HCT116 (cell line): ENCODE data around the gene NAGK. TPM values are rescaled to one million over a fixed set of nuclear protein-coding genes. Genes with fewer than 3 reads are reported as not detected.

Experiments
- ATAC-seq: fragments of 200-7000 bp; cut with Tn5 transposase; 2 replicates; pipeline ENCODE4 v1.9.1; 2020; ENCODE audit warnings: mild to moderate bottlenecking, moderate library complexity
- BruUV-seq: library from RNA; stranded (reverse); fragments of 400-500 nt; replicated peaks from 2 replicates; lab custom pipeline; 2021; lab: Mats Ljungman, UMichigan
- CTCF ChIA-PET: fragments of 300-600 bp; sonication (Branson Sonifier 250); formaldehyde crosslinking; loops from one replicate; lab custom pipeline; 2021; ENCODE audit warnings: antibody characterized with exemption; lab: Charles Lee
- POLR2A ChIA-PET: fragments of 300-600, 350-600 bp; sonication (Branson Sonifier 250); formaldehyde crosslinking; loops from one replicate; lab custom pipeline; 2021; ENCODE audit warnings: antibody characterized with exemption; lab: Charles Lee
- RAD21 ChIA-PET, 2 experiments: fragments of 300-600 bp; sonication (Branson Sonifier 250); formaldehyde crosslinking; loops; one replicate each; lab custom pipeline; 2023; ENCODE audit warnings: low total read pairs in 2 of 2; ENCODE audit not compliant: uncharacterized antibody in 2 of 2, unreplicated experiment in 2 of 2, low non-redundant PET in 1 of 2; lab: Charles Lee
- DNase-seq: peaks from one replicate; pipeline ENCODE4 v3.0.0-alpha.2; 2010; ENCODE audit warnings: low read depth, low spot score
- H2AFZ ChIP-seq: fragments of 200-600 bp; shearing (Covaris generic), sonication (generic); 2 replicates; pipeline ENCODE4 v1.6.1; 2017; ENCODE audit warnings: low read depth, mixed run types, mixed read lengths, antibody characterized with exemption, low read length; ENCODE audit not compliant: poor library complexity, severe bottlenecking
- H3K27ac ChIP-seq: 2 replicates; pipeline ENCODE4 v1.5.1; 2012; ENCODE audit warnings: low read depth, low read length
- H3K27me3 ChIP-seq: fragments of 200-600 bp; sonication (generic); 2 replicates; pipeline ENCODE4 v1.6.1; 2016; ENCODE audit warnings: mixed run types, low read length, mixed read lengths; ENCODE audit not compliant: insufficient read depth
- H3K36me3 ChIP-seq, 2 experiments: fragments of 200-500 bp in 1 of 2; fragments of 200-600 bp in 1 of 2; sonication (Bioruptor generic) in 1 of 2; sonication (generic) in 1 of 2; 2 replicates each; pipeline versions ENCODE4 v1.5.1 to v1.6.1; 2014 to 2016; ENCODE audit warnings: low read length in 2 of 2, inconsistent platforms in 1 of 2, mixed read lengths in 1 of 2, mixed run types in 1 of 2; ENCODE audit not compliant: insufficient read depth in 2 of 2, control insufficient read depth in 1 of 2
- H3K4me1 ChIP-seq, 2 experiments: fragments of 200-600 bp in 1 of 2; sonication (generic) in 1 of 2; 2 replicates each; pipeline versions ENCODE4 v1.5.1 to v1.6.1; 2012 to 2017; ENCODE audit warnings: low read length in 2 of 2, inconsistent platforms in 1 of 2, mild to moderate bottlenecking in 1 of 2, mixed read lengths in 1 of 2, mixed run types in 1 of 2, moderate library complexity in 1 of 2; ENCODE audit not compliant: insufficient read depth in 2 of 2, control insufficient read depth in 1 of 2
- H3K4me2 ChIP-seq: fragments of 200-600 bp; sonication (generic); 2 replicates; pipeline ENCODE4 v1.6.1; 2017; ENCODE audit warnings: mixed run types, low read length, mixed read lengths
- H3K4me3 ChIP-seq, 2 experiments: fragments of 200-600 bp in 1 of 2; sonication (generic) in 1 of 2; replicated peaks in 1 of 2; 2 replicates each; pipeline ENCODE4 v1.5.1; 2011 to 2016; ENCODE audit warnings: low read length in 2 of 2, control low read depth in 1 of 2, low read depth in 1 of 2, mild to moderate bottlenecking in 1 of 2, mixed read lengths in 1 of 2, mixed run types in 1 of 2
- H3K79me2 ChIP-seq: fragments of 200-600 bp; sonication (generic); 2 replicates; pipeline ENCODE4 v1.6.1; 2017; ENCODE audit warnings: mild to moderate bottlenecking, mixed run types, low read length, moderate library complexity, mixed read lengths; ENCODE audit not compliant: insufficient read depth
- H3K9ac ChIP-seq: fragments of 200-600 bp; sonication (generic); 2 replicates; pipeline ENCODE4 v1.6.1; 2016; ENCODE audit warnings: low read length, mixed read lengths
- H3K9me2 ChIP-seq: fragments of 200-600 bp; sonication (generic), shearing (Covaris generic); 2 replicates; pipeline ENCODE4 v1.6.1; 2017; ENCODE audit warnings: mixed run types, mild to moderate bottlenecking, moderate library complexity; ENCODE audit not compliant: insufficient read depth
- H3K9me3 ChIP-seq, 2 experiments: fragments of 200-500 bp in 1 of 2; fragments of 200-600 bp in 1 of 2; sonication (Bioruptor generic) in 1 of 2; sonication (generic) in 1 of 2; 2 replicates each; pipeline ENCODE4 v1.6.1; 2014 to 2017; ENCODE audit warnings: low read length in 2 of 2, mixed read lengths in 2 of 2, inconsistent platforms in 1 of 2, low read depth in 1 of 2, mild to moderate bottlenecking in 1 of 2, mixed run types in 1 of 2, moderate library complexity in 1 of 2; ENCODE audit not compliant: control insufficient read depth in 1 of 2, insufficient read depth in 1 of 2
- H4K20me1 ChIP-seq: fragments of 200-600 bp; sonication (generic), shearing (Covaris generic); 2 replicates; pipeline ENCODE4 v1.6.1; 2017; ENCODE audit warnings: mixed run types, mild to moderate bottlenecking, moderate library complexity; ENCODE audit not compliant: insufficient read depth
- CBX3 ChIP-seq: IDR thresholded peaks from 2 replicates; pipeline ENCODE4 v1.6.1; 2012; ENCODE audit warnings: low read depth
- CEBPB ChIP-seq: IDR thresholded peaks from 2 replicates; pipeline ENCODE4 v1.6.1; 2012; ENCODE audit warnings: low read depth
- EGR1 ChIP-seq: IDR thresholded peaks from 2 replicates; pipeline ENCODE4 v1.6.1; 2012; ENCODE audit warnings: low read depth
- EZH2 ChIP-seq: fragments of 200-600 bp; sonication (generic); IDR thresholded peaks from 2 replicates; pipeline ENCODE4 v1.6.1; 2017; ENCODE audit warnings: antibody characterized with exemption, mixed run types
- EZH2phosphoT487 ChIP-seq: fragments of 200-600 bp; IDR thresholded peaks from 2 replicates; pipeline ENCODE4 v1.6.1; 2018; ENCODE audit warnings: antibody characterized with exemption, borderline replicate concordance
- FOSL1 ChIP-seq: IDR thresholded peaks from 2 replicates; pipeline ENCODE4 v1.6.1; 2012; ENCODE audit warnings: low read depth
- JUND ChIP-seq: IDR thresholded peaks from 2 replicates; pipeline ENCODE4 v1.6.1; 2012
- POLR2A ChIP-seq: IDR thresholded peaks from 2 replicates; pipeline ENCODE4 v1.7.0; 2011; ENCODE audit warnings: borderline replicate concordance; ENCODE audit not compliant: insufficient read depth, insufficient read length; ENCODE audit errors: extremely low read depth
- POLR2AphosphoS5 ChIP-seq: IDR thresholded peaks from 2 replicates; pipeline ENCODE4 v1.6.1; 2011; ENCODE audit warnings: mild to moderate bottlenecking, low read depth, low read length, moderate library complexity
- RAD21 ChIP-seq: IDR thresholded peaks from 2 replicates; pipeline ENCODE4 v1.6.1; 2012; ENCODE audit warnings: low read depth, mild to moderate bottlenecking
- SIN3A ChIP-seq: IDR thresholded peaks from 2 replicates; pipeline ENCODE4 v1.6.1; 2012; ENCODE audit warnings: low read depth
- SRF ChIP-seq: IDR thresholded peaks from 2 replicates; pipeline ENCODE4 v1.6.1; 2012; ENCODE audit warnings: low read depth
- YY1 ChIP-seq: IDR thresholded peaks from 2 replicates; pipeline ENCODE4 v1.6.1; 2011; ENCODE audit warnings: low read length, low read depth, moderate library complexity, mild to moderate bottlenecking; ENCODE audit not compliant: insufficient replicate concordance; ENCODE audit errors: extremely low read depth
- ZFX ChIP-seq: fragments of 450-650 bp; IDR thresholded peaks from 2 replicates; pipeline ENCODE4 v1.6.1; 2017
- ZNF274 ChIP-seq: fragments of 200-500 bp; sonication (Bioruptor generic); IDR thresholded peaks from 2 replicates; pipeline ENCODE4 v1.6.1; 2014; ENCODE audit warnings: mild to moderate bottlenecking, low read depth, low read length, inconsistent platforms
- intact Hi-C: fragments of 100-400 bp; cut with micrococcal nuclease; formaldehyde crosslinking; loops from 2 replicates; pipeline ENCODE4 v1.10.0; 2022
- total RNA-seq: library from RNA; stranded (reverse); gene quantifications from one replicate; pipeline ENCODE4 v1.2.1, GENCODE V29; 2021; ENCODE audit not compliant: unreplicated experiment
- TF ChIP-seq, protein P1 (sequence below): IDR thresholded peaks from 2 replicates; pipeline ENCODE4 v1.6.1; 2012; ENCODE audit warnings: low read depth
- TF ChIP-seq, protein P2 (sequence below): IDR thresholded peaks from 2 replicates; pipeline ENCODE4 v1.6.1; 2011; ENCODE audit warnings: mild to moderate bottlenecking, low read length, moderate library complexity; ENCODE audit not compliant: insufficient replicate concordance; ENCODE audit errors: extremely low read depth

Gene NAGK
- total RNA-seq, 1 experiment from 2014 or later = 36.8 TPM

DNA sequence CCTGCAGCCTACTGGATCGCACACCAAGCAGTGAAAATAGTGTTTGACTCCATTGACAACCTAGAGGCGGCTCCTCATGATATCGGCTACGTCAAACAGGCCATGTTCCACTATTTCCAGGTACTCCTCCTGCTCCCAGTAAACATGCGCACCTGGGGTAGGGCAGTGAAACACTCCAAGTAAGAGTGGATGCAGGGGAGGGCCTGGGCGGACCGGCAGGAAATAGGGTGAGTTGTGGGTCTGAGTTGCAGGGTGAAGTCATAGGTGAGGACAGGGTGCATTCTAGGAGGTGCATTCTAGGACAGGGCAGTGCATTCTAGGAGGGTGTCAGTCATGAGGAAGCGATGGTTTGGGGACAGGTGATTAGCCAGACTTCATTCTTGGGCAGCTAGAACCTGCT, 5.0 kb downstream of the NAGK start:
- Histone ChIP-seq H3K9me2 (no peaks in the 10 kb centered on the region), H3K9ac (no peak overlapping the region), H3K4me2 (no peak overlapping the region), H4K20me1 (no peaks in the 10 kb centered on the region), H3K4me3 (no peak overlapping the region), H2AFZ (no peak overlapping the region), H3K4me1 (peaks cover 6 to 13% of the 10 kb centered on the region in 2 experiments; a peak in 3 of 4 replicates), H3K36me3 (0 out of 4 replicates have a peak, but pooled peaks cover 0 to 3% of the 10 kb centered on the region in 2 experiments)
- BruUV-seq = no TSS peak
- ChIA-PET CTCF (no interaction called here), RAD21 (no interaction called here)
- DNase-seq = no peak
- no peak for TF ChIP-seq POLR2AphosphoS5
- TF ChIP-seq, protein P1, sequence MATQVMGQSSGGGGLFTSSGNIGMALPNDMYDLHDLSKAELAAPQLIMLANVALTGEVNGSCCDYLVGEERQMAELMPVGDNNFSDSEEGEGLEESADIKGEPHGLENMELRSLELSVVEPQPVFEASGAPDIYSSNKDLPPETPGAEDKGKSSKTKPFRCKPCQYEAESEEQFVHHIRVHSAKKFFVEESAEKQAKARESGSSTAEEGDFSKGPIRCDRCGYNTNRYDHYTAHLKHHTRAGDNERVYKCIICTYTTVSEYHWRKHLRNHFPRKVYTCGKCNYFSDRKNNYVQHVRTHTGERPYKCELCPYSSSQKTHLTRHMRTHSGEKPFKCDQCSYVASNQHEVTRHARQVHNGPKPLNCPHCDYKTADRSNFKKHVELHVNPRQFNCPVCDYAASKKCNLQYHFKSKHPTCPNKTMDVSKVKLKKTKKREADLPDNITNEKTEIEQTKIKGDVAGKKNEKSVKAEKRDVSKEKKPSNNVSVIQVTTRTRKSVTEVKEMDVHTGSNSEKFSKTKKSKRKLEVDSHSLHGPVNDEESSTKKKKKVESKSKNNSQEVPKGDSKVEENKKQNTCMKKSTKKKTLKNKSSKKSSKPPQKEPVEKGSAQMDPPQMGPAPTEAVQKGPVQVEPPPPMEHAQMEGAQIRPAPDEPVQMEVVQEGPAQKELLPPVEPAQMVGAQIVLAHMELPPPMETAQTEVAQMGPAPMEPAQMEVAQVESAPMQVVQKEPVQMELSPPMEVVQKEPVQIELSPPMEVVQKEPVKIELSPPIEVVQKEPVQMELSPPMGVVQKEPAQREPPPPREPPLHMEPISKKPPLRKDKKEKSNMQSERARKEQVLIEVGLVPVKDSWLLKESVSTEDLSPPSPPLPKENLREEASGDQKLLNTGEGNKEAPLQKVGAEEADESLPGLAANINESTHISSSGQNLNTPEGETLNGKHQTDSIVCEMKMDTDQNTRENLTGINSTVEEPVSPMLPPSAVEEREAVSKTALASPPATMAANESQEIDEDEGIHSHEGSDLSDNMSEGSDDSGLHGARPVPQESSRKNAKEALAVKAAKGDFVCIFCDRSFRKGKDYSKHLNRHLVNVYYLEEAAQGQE = no peak
- TF ChIP-seq EGR1 = no peak
- TF ChIP-seq, protein P2, sequence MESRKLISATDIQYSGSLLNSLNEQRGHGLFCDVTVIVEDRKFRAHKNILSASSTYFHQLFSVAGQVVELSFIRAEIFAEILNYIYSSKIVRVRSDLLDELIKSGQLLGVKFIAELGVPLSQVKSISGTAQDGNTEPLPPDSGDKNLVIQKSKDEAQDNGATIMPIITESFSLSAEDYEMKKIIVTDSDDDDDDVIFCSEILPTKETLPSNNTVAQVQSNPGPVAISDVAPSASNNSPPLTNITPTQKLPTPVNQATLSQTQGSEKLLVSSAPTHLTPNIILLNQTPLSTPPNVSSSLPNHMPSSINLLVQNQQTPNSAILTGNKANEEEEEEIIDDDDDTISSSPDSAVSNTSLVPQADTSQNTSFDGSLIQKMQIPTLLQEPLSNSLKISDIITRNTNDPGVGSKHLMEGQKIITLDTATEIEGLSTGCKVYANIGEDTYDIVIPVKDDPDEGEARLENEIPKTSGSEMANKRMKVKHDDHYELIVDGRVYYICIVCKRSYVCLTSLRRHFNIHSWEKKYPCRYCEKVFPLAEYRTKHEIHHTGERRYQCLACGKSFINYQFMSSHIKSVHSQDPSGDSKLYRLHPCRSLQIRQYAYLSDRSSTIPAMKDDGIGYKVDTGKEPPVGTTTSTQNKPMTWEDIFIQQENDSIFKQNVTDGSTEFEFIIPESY = no peak
- TF ChIP-seq RAD21 = no peak
- TF ChIP-seq POLR2A = no peak
- no peak for TF ChIP-seq JUND
- TF ChIP-seq CBX3 = no peak
- no peak for TF ChIP-seq EZH2phosphoT487
- no peak for TF ChIP-seq YY1
- TF ChIP-seq ZFX = no peak
- TF ChIP-seq ZNF274 = no peak
- no peak for TF ChIP-seq SIN3A
- TF ChIP-seq EZH2 = no peak
- no peak for TF ChIP-seq SRF
- no peak for TF ChIP-seq FOSL1
- TF ChIP-seq CEBPB = no peak
- TF ChIP-seq, all 23 proteins: peak for 0
- no peak overlapping the region for H3K27ac ChIP-seq
- H3K79me2 ChIP-seq = no peaks in the 10 kb centered on the region
- H3K27me3 ChIP-seq = no peaks in the 10 kb centered on the region
- POLR2A ChIA-PET = no interaction called here
- H3K9me3 ChIP-seq = no peaks in the 10 kb centered on the region
- intact Hi-C loops = no loop called here
- no peak for ATAC-seq
